HUES6 (cell line): ENCODE results near the gene PCNX2.

Source experiments
- H3K27ac ChIP-seq: 2 replicates; pipeline ENCODE4 v1.7.0; 2013; ENCODE audit warnings: low read depth, mild to moderate bottlenecking, low read length, inconsistent platforms
- H3K27me3 ChIP-seq: 2 replicates; pipeline ENCODE4 v1.6.1; 2013; ENCODE audit warnings: low read length; ENCODE audit not compliant: control insufficient read depth, insufficient read depth
- H3K36me3 ChIP-seq: 2 replicates; pipeline ENCODE4 v1.6.1; 2013; ENCODE audit warnings: low read length; ENCODE audit not compliant: control insufficient read depth, insufficient read depth
- H3K4me1 ChIP-seq: 2 replicates; pipeline ENCODE4 v1.6.1; 2013; ENCODE audit warnings: low read length; ENCODE audit not compliant: control insufficient read depth, insufficient read depth
- H3K4me3 ChIP-seq: 2 replicates; pipeline ENCODE4 v1.5.1; 2013; ENCODE audit warnings: low read depth, low read length
- H3K9ac ChIP-seq: one replicate; pipeline ENCODE4 v1.6.1; 2013; ENCODE audit warnings: mild to moderate bottlenecking, low read length
- H3K9me3 ChIP-seq: 2 replicates; pipeline ENCODE4 v1.6.1; 2013; ENCODE audit warnings: low read depth, low read length; ENCODE audit not compliant: control insufficient read depth, insufficient read depth

The PCNX2 gene

GRCh38 chr1:232944347-232944746 lies 351.2 kb downstream of the PCNX2 start:
- Histone ChIP-seq H3K4me1 (peaks cover 2% of the 10 kb centered on the region; the same call in 1 of the 2 replicates), H3K9ac (no peak overlapping the region), H3K27me3 (no peaks in the 10 kb centered on the region), H3K9me3 (no peaks in the 10 kb centered on the region), H3K36me3 (no peaks in the 10 kb centered on the region), H3K4me3 (no peak overlapping the region), H3K27ac (no peak overlapping the region)

GRCh38 chr1:232943679-232944252 lies 351.8 kb downstream of the PCNX2 start:
- Histone ChIP-seq H3K9ac (no peak overlapping the region), H3K4me1 (no peaks in the 10 kb centered on the region), H3K36me3 (no peaks in the 10 kb centered on the region), H3K4me3 (no peak overlapping the region), H3K27me3 (no peaks in the 10 kb centered on the region), H3K27ac (no peak overlapping the region), H3K9me3 (no peaks in the 10 kb centered on the region)

GRCh38 chr1:232942413-232943294 lies 352.9 kb downstream of the PCNX2 start:
- Histone ChIP-seq H3K36me3 (no peaks in the 10 kb centered on the region), H3K27ac (no peak overlapping the region), H3K9me3 (no peaks in the 10 kb centered on the region), H3K27me3 (no peaks in the 10 kb centered on the region), H3K4me3 (no peak overlapping the region), H3K4me1 (no peaks in the 10 kb centered on the region), H3K9ac (no peak overlapping the region)

GRCh38 chr1:232940262-232940661 lies 355.3 kb downstream of the PCNX2 start:
- Histone ChIP-seq H3K27ac (no peak overlapping the region), H3K27me3 (no peaks in the 10 kb centered on the region), H3K9me3 (no peaks in the 10 kb centered on the region), H3K4me3 (no peak overlapping the region), H3K9ac (no peak overlapping the region), H3K36me3 (no peaks in the 10 kb centered on the region), H3K4me1 (no peaks in the 10 kb centered on the region)

GRCh38 chr1:232939748-232940147 lies 355.8 kb downstream of the PCNX2 start:
- no peaks in the 10 kb centered on the region for H3K4me1 ChIP-seq
- no peak overlapping the region for H3K27ac ChIP-seq
- H3K4me3 ChIP-seq = no peak overlapping the region
- no peaks in the 10 kb centered on the region for H3K9me3 ChIP-seq
- H3K36me3 ChIP-seq = no peaks in the 10 kb centered on the region
- H3K27me3 ChIP-seq = no peaks in the 10 kb centered on the region
- no peak overlapping the region for H3K9ac ChIP-seq

- Histone ChIP-seq H3K27me3 (no peaks in the 10 kb centered on the region), H3K27ac (no peak overlapping the region), H3K4me1 (no peaks in the 10 kb centered on the region), H3K9me3 (no peaks in the 10 kb centered on the region), H3K4me3 (no peak overlapping the region), H3K36me3 (no peaks in the 10 kb centered on the region), H3K9ac (no peak overlapping the region)
Observed at GRCh38 chr1:232938926-232939325, 356.6 kb downstream of the PCNX2 start.

- Histone ChIP-seq H3K27me3 (no peaks in the 10 kb centered on the region), H3K9ac (no peak overlapping the region), H3K27ac (no peak overlapping the region), H3K36me3 (no peaks in the 10 kb centered on the region), H3K4me1 (no peaks in the 10 kb centered on the region), H3K4me3 (no peak overlapping the region), H3K9me3 (no peaks in the 10 kb centered on the region)
Observed at GRCh38 chr1:232937741-232938375, 357.7 kb downstream of the PCNX2 start.

- Histone ChIP-seq H3K9me3 (no peaks in the 10 kb centered on the region), H3K4me1 (no peaks in the 10 kb centered on the region), H3K27ac (no peak overlapping the region), H3K36me3 (no peaks in the 10 kb centered on the region), H3K4me3 (no peak overlapping the region), H3K9ac (no peak overlapping the region), H3K27me3 (no peaks in the 10 kb centered on the region)
Observed at GRCh38 chr1:232936941-232937340, 358.6 kb downstream of the PCNX2 start.
